GM19463 (cell line): ENCODE data around the gene NIFK.
"Not testable (repeated sequence)": the region's sequence is repeated elsewhere in the genome, so short reads cannot be mapped to it uniquely, and the experiment has no call there.

ENCODE experiments used
- ATAC-seq: cut with Tn5 transposase; IDR thresholded peaks from one replicate; pipeline ENCODE4 v1.9.1; 2021; ENCODE audit warnings: mild to moderate bottlenecking, moderate library complexity; ENCODE audit not compliant: unreplicated experiment

Gene NIFK

GRCh38 chr2:121696410-121696930 lies 40.2 kb downstream of the NIFK start:
- ATAC-seq = no peak

GRCh38 chr2:121695171-121695451 lies 41.6 kb downstream of the NIFK start:
- ATAC-seq = no peak

- ATAC-seq = no peak
These were observed 42.1 kb downstream of the NIFK start for GRCh38 chr2:121694398-121695170.

- ATAC-seq = not testable (repeated sequence)
These were observed 46.1 kb downstream of the NIFK start for GRCh38 chr2:121690572-121690971.

GRCh38 chr2:121690095-121690494 lies 46.6 kb downstream of the NIFK start:
- no peak for ATAC-seq

GRCh38 chr2:121689356-121689755 lies 47.3 kb downstream of the NIFK start:
- no peak for ATAC-seq

GRCh38 chr2:121688820-121689219 lies 47.9 kb downstream of the NIFK start:
- no peak for ATAC-seq

- ATAC-seq = no peak
These were observed 49.8 kb downstream of the NIFK start for GRCh38 chr2:121686902-121687301.

- no peak for ATAC-seq
These were observed 50.5 kb downstream of the NIFK start for GRCh38 chr2:121686218-121686617.

- ATAC-seq = no peak
These were observed 54.0 kb downstream of the NIFK start for GRCh38 chr2:121682396-121683298.

- ATAC-seq = no peak
These were observed 58.8 kb downstream of the NIFK start for GRCh38 chr2:121677855-121678254.
